Keratinocyte (primary cell): Measurements from ENCODE around the gene ARL4D. TPM values are rescaled to one million over a fixed set of nuclear protein-coding genes. Genes with fewer than 3 reads are reported as not detected.
"Not testable (repeated sequence)": the region's sequence is repeated elsewhere in the genome, so short reads cannot be mapped to it uniquely, and the experiment has no call there.

Source experiments
- DNase-seq: peaks from one replicate; pipeline ENCODE4 v3.0.0-alpha.2; 2011; ENCODE audit warnings: low read depth, missing footprints, low spot score
- FAIRE-seq: peaks from 2 replicates; lab custom pipeline; 2011; peaks lifted over from hg19 to GRCh38; lab: Jason Lieb, UNC
- H2AFZ ChIP-seq: 2 replicates; pipeline ENCODE4 v1.6.0; 2012; ENCODE audit warnings: low read length, control low read depth, inconsistent platforms; ENCODE audit not compliant: control insufficient read depth
- H3K27ac ChIP-seq: 2 replicates; pipeline ENCODE4 v1.5.1; 2011; ENCODE audit warnings: low read length; ENCODE audit not compliant: control insufficient read depth, insufficient read depth
- H3K27me3 ChIP-seq: 3 replicates; pipeline ENCODE4 v1.6.0; 2011; ENCODE audit warnings: low read length; ENCODE audit not compliant: control insufficient read depth, insufficient read depth; ENCODE audit errors: extremely low read depth
- H3K36me3 ChIP-seq, 2 experiments: 2 replicates in 1 of 2; 3 replicates in 1 of 2; pipeline ENCODE4 v1.5.1; 2011; ENCODE audit warnings: low read length in 2 of 2, mild to moderate bottlenecking in 1 of 2; ENCODE audit not compliant: control insufficient read depth in 2 of 2, insufficient read depth in 2 of 2; ENCODE audit errors: extremely low read depth in 1 of 2
- H3K4me1 ChIP-seq: 3 replicates; pipeline ENCODE4 v1.5.1; 2011; ENCODE audit warnings: low read length; ENCODE audit not compliant: control insufficient read depth, insufficient read depth; ENCODE audit errors: extremely low read depth
- H3K4me2 ChIP-seq: 3 replicates; pipeline ENCODE4 v1.6.0; 2011; ENCODE audit warnings: low read depth, low read length; ENCODE audit not compliant: control insufficient read depth, insufficient read depth; ENCODE audit errors: extremely low read depth
- H3K4me3 ChIP-seq, 3 experiments: fragments of 200-600 bp in 1 of 3; sonication (generic) in 1 of 3; 2 replicates in 2 of 3; 3 replicates in 1 of 3; pipeline ENCODE4 v1.5.1; 2011 to 2016; ENCODE audit warnings: low read length in 3 of 3, mild to moderate bottlenecking in 3 of 3, control low read depth in 2 of 3, inconsistent platforms in 1 of 3, low read depth in 1 of 3, mixed read lengths in 1 of 3, mixed run types in 1 of 3, moderate library complexity in 1 of 3; ENCODE audit not compliant: control insufficient read depth in 2 of 3, insufficient read depth in 2 of 3; ENCODE audit errors: extremely low read depth in 1 of 3
- H3K79me2 ChIP-seq: 2 replicates; pipeline ENCODE4 v1.6.0; 2012; ENCODE audit warnings: low read length; ENCODE audit not compliant: control insufficient read depth, insufficient read depth
- H3K9ac ChIP-seq: 3 replicates; pipeline ENCODE4 v1.6.0; 2011; ENCODE audit warnings: low read length; ENCODE audit not compliant: control insufficient read depth, insufficient read depth; ENCODE audit errors: extremely low read depth
- H3K9me1 ChIP-seq: 3 replicates; pipeline ENCODE4 v1.6.0; 2011; ENCODE audit warnings: low read length; ENCODE audit not compliant: control insufficient read depth, insufficient read depth; ENCODE audit errors: extremely low read depth
- H3K9me3 ChIP-seq: 2 replicates; pipeline ENCODE4 v1.5.1; 2012; ENCODE audit warnings: low read depth, low read length; ENCODE audit not compliant: control insufficient read depth
- H4K20me1 ChIP-seq: 3 replicates; pipeline ENCODE4 v1.6.0; 2011; ENCODE audit warnings: low read length; ENCODE audit not compliant: control insufficient read depth, insufficient read depth; ENCODE audit errors: extremely low read depth
- EZH2 ChIP-seq: IDR thresholded peaks from one replicate; pipeline ENCODE4 v1.6.1; 2012; ENCODE audit warnings: inconsistent platforms, mild to moderate bottlenecking, low read length, moderate library complexity
- dilution Hi-C: fragments of 300-500 bp; cut with MboI; formaldehyde crosslinking; loops from one replicate; pipeline ENCODE4 v1.7.0; 2020; ENCODE audit warnings: low sequenced_read_pairs; ENCODE audit not compliant: extremely low pct_ligation_motif_present
- polyA plus RNA-seq, 5 experiments: library from polyadenylated mRNA; depleted of rRNA in 3 of 5; stranded (reverse) in 3 of 5; stranded (forward) in 1 of 5; unstranded in 1 of 5; fragments of >200 nt; gene quantifications; 1 replicate in 1 of 5; 2 replicates in 3 of 5; 3 replicates in 1 of 5; pipeline versions ENCODE4 v1.2.1 to v1.2.3, GENCODE V29; 2011 to 2012; ENCODE audit warnings: missing spikeins in 2 of 5, low read depth in 1 of 5, low replicate concordance in 1 of 5
- TF ChIP-seq, protein P1 (sequence below), 3 experiments: IDR thresholded peaks in 1 of 3; conservative IDR thresholded peaks in 1 of 3; optimal IDR thresholded peaks in 1 of 3; 2 replicates in 2 of 3; 3 replicates in 1 of 3; pipeline versions ENCODE3 to v1.5.1; 2011; ENCODE audit warnings: low read length in 3 of 3, mild to moderate bottlenecking in 3 of 3, moderate library complexity in 2 of 3, control low read depth in 1 of 3, inconsistent platforms in 1 of 3; ENCODE audit not compliant: insufficient read depth in 2 of 3; ENCODE audit errors: extremely low read depth in 1 of 3

Gene ARL4D
- polyA plus RNA-seq, 1 donor (not counting 4 experiments of a cell fraction or from before 2014, with no cell fraction given) = 36.5 TPM

DNA sequence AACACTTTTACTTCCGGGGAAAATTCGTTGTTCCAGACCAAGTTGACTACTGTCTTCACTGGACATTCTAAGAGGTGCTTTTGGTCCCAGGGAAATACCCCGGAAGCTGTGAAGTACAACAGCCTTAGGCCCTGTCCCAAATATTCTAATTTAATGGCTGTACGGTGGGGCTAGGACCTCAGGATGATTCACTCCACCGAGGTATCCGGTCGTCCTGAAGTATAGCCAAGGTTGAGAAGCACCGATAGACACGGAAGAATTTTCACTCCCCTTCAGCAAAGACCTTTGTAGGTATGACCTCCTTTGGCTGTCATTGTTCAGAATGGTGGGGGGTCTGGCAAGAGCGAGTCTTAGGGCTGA is 34.9 kb upstream of the ARL4D start:
- no peak for TF ChIP-seq EZH2
- TF ChIP-seq, protein P1, sequence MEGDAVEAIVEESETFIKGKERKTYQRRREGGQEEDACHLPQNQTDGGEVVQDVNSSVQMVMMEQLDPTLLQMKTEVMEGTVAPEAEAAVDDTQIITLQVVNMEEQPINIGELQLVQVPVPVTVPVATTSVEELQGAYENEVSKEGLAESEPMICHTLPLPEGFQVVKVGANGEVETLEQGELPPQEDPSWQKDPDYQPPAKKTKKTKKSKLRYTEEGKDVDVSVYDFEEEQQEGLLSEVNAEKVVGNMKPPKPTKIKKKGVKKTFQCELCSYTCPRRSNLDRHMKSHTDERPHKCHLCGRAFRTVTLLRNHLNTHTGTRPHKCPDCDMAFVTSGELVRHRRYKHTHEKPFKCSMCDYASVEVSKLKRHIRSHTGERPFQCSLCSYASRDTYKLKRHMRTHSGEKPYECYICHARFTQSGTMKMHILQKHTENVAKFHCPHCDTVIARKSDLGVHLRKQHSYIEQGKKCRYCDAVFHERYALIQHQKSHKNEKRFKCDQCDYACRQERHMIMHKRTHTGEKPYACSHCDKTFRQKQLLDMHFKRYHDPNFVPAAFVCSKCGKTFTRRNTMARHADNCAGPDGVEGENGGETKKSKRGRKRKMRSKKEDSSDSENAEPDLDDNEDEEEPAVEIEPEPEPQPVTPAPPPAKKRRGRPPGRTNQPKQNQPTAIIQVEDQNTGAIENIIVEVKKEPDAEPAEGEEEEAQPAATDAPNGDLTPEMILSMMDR (optimal IDR thresholded peaks at IDR 0.05 in 1 of 3, IDR thresholded peaks at IDR 0.05 in 1 of 3, conservative IDR thresholded peaks at IDR 0.05 in 1 of 3; ENCODE audit: extremely low read depth in 1 of 3, insufficient read depth in 2 of 3, low read length in 3 of 3) = no peak
- no peaks in the 10 kb centered on the region for H4K20me1 ChIP-seq
- H3K4me2 ChIP-seq = no peak overlapping the region
- dilution Hi-C loops = no loop called here
- H2AFZ ChIP-seq = no peak overlapping the region
- DNase-seq = no peak
- H3K27me3 ChIP-seq = no peaks in the 10 kb centered on the region
- no peaks in the 10 kb centered on the region for H3K9me1 ChIP-seq
- H3K27ac ChIP-seq = no peak overlapping the region
- H3K9me3 ChIP-seq = no peaks in the 10 kb centered on the region
- peaks cover 20% of the 10 kb centered on the region for H3K4me1 ChIP-seq
- H3K36me3 ChIP-seq = no peaks in the 10 kb centered on the region
- H3K79me2 ChIP-seq = no peaks in the 10 kb centered on the region
- peak; percentile 63 for FAIRE-seq
- H3K4me3 ChIP-seq = no peak overlapping the region
- no peak overlapping the region for H3K9ac ChIP-seq

DNA sequence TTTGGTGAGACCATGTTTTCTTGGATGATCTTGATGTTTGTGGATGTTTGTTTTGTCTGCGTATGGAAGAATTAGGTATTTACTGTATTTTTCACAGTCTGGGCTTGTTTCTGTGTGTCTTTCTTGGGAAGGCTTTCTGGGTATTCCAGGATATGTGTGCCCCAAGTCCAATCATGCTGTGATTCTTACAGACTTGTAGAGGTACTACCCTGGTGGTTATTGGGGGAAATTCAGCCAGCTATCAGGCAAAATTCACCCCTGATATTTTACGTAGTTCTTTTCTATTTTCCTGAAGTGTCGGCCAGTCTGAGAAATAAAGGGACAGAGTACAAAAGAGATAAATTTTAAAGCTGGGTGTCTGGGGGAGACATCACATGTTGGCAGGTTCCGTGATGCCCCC is 33.4 kb upstream of the ARL4D start:
- no peaks in the 10 kb centered on the region for H3K36me3 ChIP-seq
- no peaks in the 10 kb centered on the region for H4K20me1 ChIP-seq
- dilution Hi-C loops = no loop called here
- H3K4me3 ChIP-seq = no peak overlapping the region
- H3K27me3 ChIP-seq = no peaks in the 10 kb centered on the region
- no peaks in the 10 kb centered on the region for H3K9me3 ChIP-seq
- DNase-seq (no peak), FAIRE-seq (no peak)
- no peak overlapping the region for H3K4me2 ChIP-seq
- no peak overlapping the region for H2AFZ ChIP-seq
- H3K9ac ChIP-seq = no peak overlapping the region
- no peaks in the 10 kb centered on the region for H3K9me1 ChIP-seq
- peaks cover 18% of the 10 kb centered on the region for H3K4me1 ChIP-seq
- TF ChIP-seq, protein P1 (optimal IDR thresholded peaks at IDR 0.05 in 1 of 3, IDR thresholded peaks at IDR 0.05 in 1 of 3, conservative IDR thresholded peaks at IDR 0.05 in 1 of 3; ENCODE audit: extremely low read depth in 1 of 3, insufficient read depth in 2 of 3, low read length in 3 of 3) = peak in 2 of 3 experiments; percentile 22 to 30
- TF ChIP-seq EZH2 = no peak
- H3K79me2 ChIP-seq = no peaks in the 10 kb centered on the region
- H3K27ac ChIP-seq = no peak overlapping the region

DNA sequence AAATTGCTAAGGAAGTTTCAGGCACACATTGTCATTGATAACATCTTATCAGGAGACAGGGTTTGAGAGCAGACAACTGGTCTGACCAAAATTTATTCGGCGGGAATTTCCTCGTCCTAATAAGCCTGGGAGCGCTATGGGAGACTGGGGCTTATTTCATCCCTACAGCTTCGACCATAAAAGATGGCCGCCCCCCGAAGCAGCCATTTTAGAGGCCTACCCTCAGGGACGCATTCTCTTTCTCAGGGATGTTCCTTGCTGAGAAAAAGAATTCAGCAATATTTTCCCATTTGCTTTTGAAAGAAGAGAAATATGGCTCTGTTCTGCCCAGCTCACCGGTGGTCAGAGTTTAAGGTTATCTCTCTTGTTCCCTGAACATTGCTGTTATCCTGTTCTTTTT is 32.9 kb upstream of the ARL4D start:
- H3K27me3 ChIP-seq, dilution Hi-C loops, H3K36me3 ChIP-seq, H3K79me2 ChIP-seq, DNase-seq, H3K27ac ChIP-seq, H4K20me1 ChIP-seq, H3K9ac ChIP-seq, FAIRE-seq, H2AFZ ChIP-seq, H3K4me3 ChIP-seq, H3K9me1 ChIP-seq, H3K9me3 ChIP-seq, H3K4me2 ChIP-seq: not testable (repeated sequence)
- H3K4me1 ChIP-seq = peaks cover 18% of the 10 kb centered on the region
